ENCODE results near the gene ZNF565.
"Not testable (repeated sequence)": the region's sequence is repeated elsewhere in the genome, so short reads cannot be mapped to it uniquely, and the experiment has no call there.

The ZNF565 gene

GRCh38 chr19:36214386-36215275 is at the start of gene ZNF565, which contains the start of gene ZNF146:
TSS of gene ZNF565 (minus strand) at chr19:36214665. CDS start at chr19:36201985, 12,680 bp downstream.
TSS of gene ZNF146 (plus strand) at chr19:36215106. CDS start at chr19:36236441, 21,335 bp downstream.
- DNase-seq = peak; percentile 99

- DNase-seq = no peak
Measured at GRCh38 chr19:36259211-36259610, 44.7 kb upstream of the ZNF565 start.

- no peak for DNase-seq
Measured at GRCh38 chr19:36258028-36258875, 43.8 kb upstream of the ZNF565 start.

GRCh38 chr19:36257520-36257876 is 43.0 kb upstream of the ZNF565 start:
- no peak for DNase-seq

- DNase-seq = no peak
Measured at GRCh38 chr19:36256853-36257519, 42.5 kb upstream of the ZNF565 start.

- no peak for DNase-seq
Measured at GRCh38 chr19:36256064-36256463, 41.6 kb upstream of the ZNF565 start.

- DNase-seq = no peak
Measured at GRCh38 chr19:36255316-36255715, 40.9 kb upstream of the ZNF565 start.

GRCh38 chr19:36254848-36255247 is 40.4 kb upstream of the ZNF565 start:
- DNase-seq = no peak

- DNase-seq = no peak
Measured at GRCh38 chr19:36252047-36252446, 37.6 kb upstream of the ZNF565 start.

GRCh38 chr19:36246006-36246481 is 31.6 kb upstream of the ZNF565 start:
- DNase-seq = no peak

- peak; percentile 19 to 39 for DNase-seq
Measured at GRCh38 chr19:36245210-36246005, 30.9 kb upstream of the ZNF565 start.

- DNase-seq = no peak
Measured at GRCh38 chr19:36244066-36244465, 29.6 kb upstream of the ZNF565 start.

GRCh38 chr19:36236946-36237310 is 22.5 kb upstream of the ZNF565 start:
- no peak for DNase-seq

- no peak for DNase-seq
Measured at GRCh38 chr19:36236304-36236945, 22.0 kb upstream of the ZNF565 start.

GRCh38 chr19:36233626-36234025 is 19.2 kb upstream of the ZNF565 start:
- DNase-seq = not testable (repeated sequence)

GRCh38 chr19:36225219-36225892 is 10.9 kb upstream of the ZNF565 start:
- no peak for DNase-seq

- DNase-seq = no peak
Measured at GRCh38 chr19:36222503-36222902, 8.0 kb upstream of the ZNF565 start.

- DNase-seq = no peak
Measured at GRCh38 chr19:36221474-36221873, 7.0 kb upstream of the ZNF565 start.

GRCh38 chr19:36215276-36216123 is 1.0 kb upstream of the ZNF565 start:
- DNase-seq = no peak

GRCh38 chr19:36212895-36213294 is 1.6 kb downstream of the ZNF565 start:
- DNase-seq = no peak

Measured in NCI-H1930 (cell line).